NCI-H82 treated with DMSO at 0.1 percent for 48 hours (cell line): ENCODE measurements around the gene CD247.

ENCODE experiments used
- DNase-seq: peaks from one replicate; lab custom pipeline; 2025; ENCODE audit not compliant: unreplicated experiment; lab: John Stamatoyannopoulos, UW

CD247 gene

DNA sequence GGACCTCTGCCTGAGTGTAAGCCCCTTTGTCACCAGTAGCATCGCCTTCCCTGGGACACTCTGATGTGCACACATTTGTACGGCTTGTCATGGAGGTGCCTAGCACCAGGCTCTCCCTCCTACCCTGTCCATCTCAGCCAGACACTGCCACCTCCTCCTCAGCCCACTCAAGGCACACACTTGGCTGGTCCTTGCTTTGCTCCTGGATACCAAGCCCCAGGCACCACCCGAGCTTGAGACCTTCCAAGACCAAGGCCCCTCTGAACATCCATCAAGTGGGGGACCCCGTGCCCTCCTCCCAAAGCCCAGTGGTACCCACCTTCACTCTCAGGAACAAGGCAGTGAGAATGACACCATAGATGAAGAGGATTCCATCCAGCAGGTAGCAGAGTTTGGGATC is 78.0 kb downstream of the CD247 start:
- no peak for DNase-seq

GRCh38 chr1:167439301-167439988 is 78.9 kb downstream of the CD247 start:
- DNase-seq = no peak

- no peak for DNase-seq
Measured at GRCh38 chr1:167438171-167439138, 79.9 kb downstream of the CD247 start.

DNA sequence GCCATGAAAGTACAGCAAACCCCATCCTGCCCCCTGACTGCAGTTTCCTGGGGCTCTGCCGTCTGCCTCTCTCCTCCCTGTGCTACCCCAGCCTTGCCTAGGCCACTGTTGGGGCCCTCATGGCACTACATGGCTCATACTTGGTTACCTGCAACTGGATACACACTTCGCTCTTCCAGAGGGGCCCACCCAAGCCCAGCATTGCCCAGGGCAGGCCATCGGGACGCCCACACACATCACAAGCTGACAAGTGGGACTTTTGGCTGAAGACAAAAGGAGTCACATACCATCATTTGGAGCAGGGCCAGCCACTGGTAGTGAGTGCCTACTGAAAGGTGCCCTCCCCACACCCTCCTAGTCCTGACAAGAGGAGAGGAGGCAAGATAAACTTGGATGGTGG is 82.8 kb downstream of the CD247 start:
- no peak for DNase-seq

GRCh38 chr1:167434306-167434705 is 84.0 kb downstream of the CD247 start:
- no peak for DNase-seq

DNA sequence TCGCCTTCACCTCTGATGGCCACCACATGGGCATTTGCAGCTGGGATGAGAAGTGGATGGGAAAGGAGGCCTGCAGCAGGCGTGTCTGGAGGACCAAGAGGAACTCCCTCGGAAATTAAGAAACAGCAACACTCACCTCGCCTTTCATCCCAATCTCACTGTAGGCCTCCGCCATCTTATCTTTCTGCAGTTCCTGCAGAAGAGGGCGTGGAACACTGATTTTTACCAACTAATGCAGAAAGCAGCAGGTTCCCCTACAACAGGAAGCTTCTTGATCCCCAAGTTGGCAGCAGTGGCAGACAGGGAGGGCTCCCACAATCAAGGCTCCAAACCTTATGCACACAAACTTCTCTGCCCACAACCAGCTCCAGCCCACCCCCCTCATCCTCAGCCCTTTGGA is 84.4 kb downstream of the CD247 start:
- no peak for DNase-seq

DNA sequence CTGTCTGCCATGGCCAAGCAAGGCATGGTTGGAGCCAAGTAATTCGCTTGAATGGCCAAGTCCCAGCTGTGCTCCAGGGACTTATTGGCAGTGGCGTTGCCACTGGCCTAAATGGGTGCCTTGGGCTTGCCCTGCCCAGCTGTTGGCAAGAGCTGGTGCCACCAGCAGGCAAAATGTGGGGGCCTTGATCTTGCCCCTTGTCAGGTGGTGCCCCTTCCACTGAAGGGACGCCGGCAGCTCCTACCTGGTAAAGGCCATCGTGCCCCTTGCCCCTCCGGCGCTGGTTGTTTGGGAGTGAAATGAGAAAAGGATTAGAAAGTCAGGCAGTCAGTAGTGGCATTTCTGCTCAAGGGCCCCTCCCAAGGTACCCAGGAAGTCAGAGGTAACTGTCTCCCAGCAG is 85.5 kb downstream of the CD247 start:
- no peak for DNase-seq

- no peak for DNase-seq
Measured at GRCh38 chr1:167431909-167432650, 86.2 kb downstream of the CD247 start.

GRCh38 chr1:167431261-167431908 is 86.9 kb downstream of the CD247 start:
- no peak for DNase-seq

DNA sequence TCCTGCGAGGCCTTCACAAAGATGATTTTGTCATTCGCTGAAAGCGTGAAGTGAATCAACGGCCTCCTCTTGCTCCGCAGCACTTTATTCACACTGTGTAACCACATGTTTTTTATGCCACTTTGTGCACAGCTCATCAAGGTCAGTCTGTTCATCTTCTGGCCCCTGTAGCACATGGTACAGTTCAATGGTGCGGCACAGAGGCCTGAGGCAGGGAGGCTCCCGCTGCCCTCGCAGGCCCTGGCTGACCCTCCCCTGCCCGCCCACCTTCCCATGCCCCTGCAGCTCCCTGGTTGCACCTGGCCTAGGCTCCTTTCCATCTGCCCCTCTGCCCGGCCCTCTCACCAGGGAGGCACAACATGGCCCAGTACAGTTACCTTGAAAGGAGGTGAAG is 87.5 kb downstream of the CD247 start:
- DNase-seq = no peak

DNA sequence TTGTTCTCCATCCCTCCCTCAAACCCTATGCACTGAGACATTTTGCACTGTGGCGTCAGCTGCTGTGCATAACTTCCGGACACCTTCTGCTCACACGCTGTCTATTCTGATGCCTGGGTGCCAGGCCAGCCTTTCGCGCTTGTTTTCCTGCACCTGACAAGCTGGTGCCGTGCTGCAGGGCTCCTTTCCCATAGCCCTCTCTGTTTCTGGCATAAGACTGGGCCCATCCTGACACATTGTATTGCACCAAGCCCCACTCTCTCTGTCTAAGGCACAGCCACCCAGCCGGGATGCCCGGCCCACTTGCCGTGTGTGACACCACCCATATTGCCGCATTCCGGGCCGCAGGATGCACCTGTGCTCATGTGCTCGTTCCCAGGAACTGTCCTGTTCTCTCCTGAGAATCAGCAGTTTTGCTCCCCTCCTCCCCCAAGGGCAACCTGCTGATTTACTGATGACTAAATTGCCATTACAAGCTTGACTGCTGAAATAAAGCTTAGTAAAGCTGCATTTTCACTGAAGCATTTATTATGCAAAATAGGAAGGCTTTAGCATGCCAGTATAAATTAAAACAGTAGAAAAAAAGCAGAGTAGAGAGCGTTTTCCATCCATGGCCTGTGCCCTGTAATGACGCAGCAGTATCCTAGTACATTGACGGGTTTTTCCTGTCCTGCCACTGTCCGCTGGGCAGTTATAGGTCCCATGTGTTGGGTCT is 88.0 kb downstream of the CD247 start:
- DNase-seq = no peak

DNA sequence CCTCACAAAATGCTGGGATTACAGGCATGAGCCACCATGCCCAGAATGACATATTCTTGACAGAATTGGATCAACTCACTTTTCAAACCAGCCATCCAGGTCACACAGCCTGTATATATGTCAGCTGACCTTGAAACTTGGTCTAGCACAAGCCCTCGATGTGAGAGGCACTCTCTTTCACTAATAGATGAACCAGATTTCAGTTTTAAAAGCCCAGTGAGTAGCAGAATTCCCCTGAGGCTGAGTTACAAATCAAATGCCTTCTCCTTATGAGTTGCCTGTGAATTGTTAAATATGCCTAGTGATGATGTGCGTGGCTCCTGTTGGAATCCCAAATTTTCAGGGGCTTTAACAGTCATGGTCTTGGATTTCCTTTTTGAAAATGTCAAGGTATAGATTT is 88.7 kb downstream of the CD247 start:
- no peak for DNase-seq

DNA sequence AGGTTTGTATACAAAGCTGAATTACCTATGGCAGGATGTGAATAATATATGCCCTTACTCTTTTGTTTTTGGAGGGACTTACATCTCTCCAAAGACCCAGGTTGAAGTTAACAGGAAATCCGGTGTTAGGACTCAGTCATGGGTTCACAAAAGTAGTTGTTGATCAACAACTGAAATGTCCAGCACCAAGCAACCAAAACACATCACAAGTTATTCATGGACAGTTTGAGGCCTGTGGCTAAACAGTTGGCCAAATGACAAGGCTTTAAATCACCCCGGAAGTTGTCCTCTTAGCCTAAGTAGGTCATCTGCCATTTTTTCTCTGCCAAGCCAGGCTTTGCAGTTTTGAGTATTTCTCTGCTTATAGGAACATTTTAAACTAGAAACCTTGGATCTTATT is 89.9 kb downstream of the CD247 start:
- DNase-seq = no peak

DNA sequence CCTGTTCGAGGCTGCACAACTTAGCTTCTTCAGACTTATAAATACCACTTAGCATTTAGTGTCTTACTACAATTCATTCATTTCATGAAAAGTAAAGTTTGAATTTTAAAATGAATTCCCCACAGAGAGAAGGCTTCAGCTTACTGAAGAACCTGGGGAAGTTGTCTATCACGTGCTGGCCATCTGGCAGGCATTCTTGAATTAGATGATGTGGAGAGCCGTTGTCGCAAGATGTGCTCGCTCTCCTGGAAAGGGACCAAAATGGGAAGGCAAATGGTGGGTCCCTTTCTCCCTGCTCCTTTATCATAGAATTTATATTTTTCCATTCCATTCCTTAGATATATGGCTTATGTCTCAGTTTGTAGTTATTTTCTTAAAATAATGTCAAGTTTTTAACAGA is 90.5 kb downstream of the CD247 start:
- DNase-seq = no peak

DNA sequence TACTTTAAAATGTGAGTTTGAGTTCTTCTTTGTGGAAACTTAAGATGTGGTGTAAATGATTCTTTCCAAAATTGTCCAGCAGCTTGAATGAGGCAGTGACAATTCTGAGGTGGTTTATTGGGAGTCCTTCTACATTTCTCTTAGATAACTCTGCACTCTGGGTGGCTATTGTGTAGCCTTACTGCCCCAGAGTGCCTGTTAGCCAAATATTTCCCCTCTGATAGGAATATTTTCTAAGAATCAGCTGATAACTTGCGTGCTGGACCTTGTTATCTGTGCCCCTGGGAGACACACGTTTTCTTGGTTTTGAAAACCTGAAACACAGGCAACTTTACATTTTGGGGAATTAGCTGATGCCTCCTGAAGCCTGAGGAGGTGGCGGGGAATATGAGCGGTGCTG is 91.6 kb downstream of the CD247 start:
- no peak for DNase-seq

- no peak for DNase-seq
Measured at GRCh38 chr1:167425482-167425881, 92.8 kb downstream of the CD247 start.

GRCh38 chr1:167423684-167424619 is 94.4 kb downstream of the CD247 start:
- DNase-seq = no peak

DNA sequence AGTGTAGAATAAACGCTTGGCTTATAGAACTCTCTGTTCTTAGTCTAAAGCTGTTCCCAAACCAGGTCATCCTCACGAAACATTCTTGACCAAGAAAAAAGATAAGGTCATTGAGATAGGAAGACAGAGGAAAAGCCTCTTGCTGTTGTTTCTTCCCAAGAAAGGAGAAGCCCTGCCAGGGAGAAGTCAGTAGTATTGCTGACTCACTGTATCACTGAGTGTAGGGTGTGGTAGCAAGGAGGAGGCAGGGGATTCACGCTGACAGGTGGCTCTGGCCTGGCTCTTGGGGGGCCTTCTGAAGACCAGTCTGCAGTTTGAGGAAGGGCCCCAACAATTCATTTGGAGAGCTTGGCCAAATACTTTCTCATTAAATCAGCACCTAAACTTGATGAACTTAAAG is 97.8 kb downstream of the CD247 start:
- no peak for DNase-seq

DNA sequence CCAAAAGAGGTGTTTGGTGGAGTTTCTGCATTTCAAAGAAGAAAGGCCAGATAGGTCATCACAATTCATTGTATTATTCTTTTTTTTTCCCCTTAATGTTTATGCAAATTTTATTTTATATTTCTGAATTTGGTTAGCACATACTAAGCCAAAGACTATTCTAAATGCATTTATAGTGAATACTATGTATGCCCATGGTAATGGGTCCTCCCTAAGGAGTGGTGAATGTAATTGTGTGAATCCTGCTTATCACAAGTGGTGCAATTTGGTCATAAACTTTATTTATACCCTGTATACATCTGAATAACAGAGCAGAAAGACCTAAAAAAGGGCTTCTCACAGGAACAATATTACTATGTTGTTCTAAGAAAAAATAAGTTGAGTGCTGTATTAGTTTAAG is 99.1 kb downstream of the CD247 start:
- DNase-seq = no peak
